ENCODE measurements around the gene ANKRD39.

DNA sequence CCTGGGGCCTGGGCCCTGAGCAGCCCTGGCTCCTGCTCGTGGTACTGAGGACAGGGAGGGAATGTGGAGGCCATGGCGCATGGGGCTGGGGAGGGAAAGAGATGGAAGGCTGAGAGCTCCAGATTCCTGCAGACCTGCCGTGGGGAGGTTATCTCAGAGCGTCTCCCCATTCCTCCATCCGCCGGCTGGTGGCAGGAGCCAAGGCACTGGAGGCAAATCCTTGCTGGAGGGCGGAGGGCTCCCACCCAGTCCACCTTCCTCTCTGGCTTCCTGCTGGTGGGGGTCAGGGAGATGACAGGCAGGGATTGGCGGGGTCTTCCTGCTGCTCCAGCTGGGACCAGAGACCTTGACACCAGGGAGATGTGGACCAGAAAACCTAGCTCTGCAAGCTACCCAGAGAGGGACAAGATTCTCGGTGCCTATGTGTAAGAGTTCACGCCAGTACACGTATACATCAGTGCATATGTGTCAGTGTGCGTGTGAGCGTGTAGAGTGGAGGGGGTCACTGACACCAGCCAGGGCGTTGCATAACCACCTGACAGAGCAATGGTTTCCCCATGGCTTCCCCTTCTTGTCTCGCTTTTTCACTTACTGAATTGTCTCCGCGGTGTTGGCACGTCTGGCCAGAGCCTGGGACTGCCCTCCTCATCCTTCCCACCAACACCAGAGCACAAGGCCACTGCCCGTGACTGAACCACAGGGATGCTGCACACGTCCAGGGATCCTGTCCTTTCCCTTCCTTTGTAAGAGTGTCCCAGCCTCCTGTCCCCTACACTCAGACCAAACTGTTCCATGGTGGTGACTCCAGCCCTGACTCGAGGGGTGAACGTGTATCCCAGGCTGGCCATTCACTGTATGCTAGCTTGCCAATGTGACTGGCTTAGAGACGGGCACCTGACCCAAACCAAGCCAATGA lies 27.9 kb upstream of the ANKRD39 start:
- TF ChIP-seq REST (IDR thresholded peaks at IDR 0.05; ENCODE audit: insufficient read depth in 1 of 2, low read depth in 2 of 2, low read length in 1 of 2) (no peak), CTCF (IDR thresholded peaks at IDR 0.05) (no peak), POLR2AphosphoS5 (IDR thresholded peaks at IDR 0.05; ENCODE audit: low read depth, low read length) (no peak), SIN3A (IDR thresholded peaks at IDR 0.05; ENCODE audit: borderline replicate concordance, insufficient read depth, low read depth, low read length) (no peak)
